Panc1 (cell line): ENCODE measurements around the gene DPH5. TPM values are rescaled to one million over a fixed set of nuclear protein-coding genes. Genes with fewer than 3 reads are reported as not detected.

Experiments used
- ATAC-seq: fragments of 200-7000 bp; cut with Tn5 transposase; 2 replicates; pipeline ENCODE4 v1.9.1; 2020; ENCODE audit warnings: mild to moderate bottlenecking, moderate library complexity
- BruUV-seq: library from RNA; stranded (reverse); fragments of 400-500 nt; replicated peaks from 2 replicates; lab custom pipeline; 2021; lab: Mats Ljungman, UMichigan
- CTCF ChIA-PET: fragments of 300-600 bp; sonication (Branson Sonifier 250); formaldehyde crosslinking; loops from one replicate; lab custom pipeline; 2022; ENCODE audit warnings: antibody characterized with exemption; lab: Charles Lee
- POLR2A ChIA-PET: fragments of 300-600 bp; sonication (Branson Sonifier 250); formaldehyde crosslinking; loops from one replicate; lab custom pipeline; 2022; ENCODE audit warnings: antibody characterized with exemption; lab: Charles Lee
- DNase-seq: peaks from one replicate; pipeline ENCODE4 v3.0.0-alpha.2; 2010; ENCODE audit warnings: low read depth, low spot score
- H3K27ac ChIP-seq: 2 replicates; pipeline ENCODE4 v1.5.1; 2011; ENCODE audit warnings: mild to moderate bottlenecking, low read length, inconsistent platforms
- H3K27me3 ChIP-seq: fragments of 200-500 bp; sonication (Bioruptor generic); 2 replicates; pipeline ENCODE4 v1.6.0; 2014; ENCODE audit warnings: low read length, inconsistent platforms; ENCODE audit not compliant: control insufficient read depth, insufficient read depth
- H3K36me3 ChIP-seq: fragments of 200-500 bp; sonication (Bioruptor generic); 2 replicates; pipeline ENCODE4 v1.5.1; 2014; ENCODE audit warnings: inconsistent platforms, mild to moderate bottlenecking, low read length, moderate library complexity; ENCODE audit not compliant: control insufficient read depth, insufficient read depth
- H3K4me1 ChIP-seq: 2 replicates; pipeline ENCODE4 v1.5.1; 2011; ENCODE audit warnings: inconsistent platforms, mild to moderate bottlenecking, low read length, moderate library complexity; ENCODE audit not compliant: control insufficient read depth, insufficient read depth
- H3K4me3 ChIP-seq, 2 experiments: 2 replicates each; pipeline ENCODE4 v1.5.1; 2011 to 2012; ENCODE audit warnings: low read depth in 2 of 2, low read length in 2 of 2, mild to moderate bottlenecking in 2 of 2, inconsistent platforms in 1 of 2, moderate library complexity in 1 of 2
- H3K9me3 ChIP-seq: fragments of 200-500 bp; sonication (Bioruptor generic); 2 replicates; pipeline ENCODE4 v1.5.1; 2014; ENCODE audit warnings: low read depth, mild to moderate bottlenecking, inconsistent platforms, low read length, moderate library complexity; ENCODE audit not compliant: control insufficient read depth, insufficient read depth
- POLR2AphosphoS5 ChIP-seq: IDR thresholded peaks from 2 replicates; pipeline ENCODE4 v1.6.1; 2012; ENCODE audit warnings: mild to moderate bottlenecking, low read depth, low read length, moderate library complexity
- SIN3A ChIP-seq: IDR thresholded peaks from 2 replicates; pipeline ENCODE4 v1.6.1; 2012; ENCODE audit warnings: low read depth, mild to moderate bottlenecking, low read length, moderate library complexity, borderline replicate concordance; ENCODE audit not compliant: insufficient read depth
- TCF7L2 ChIP-seq: IDR thresholded peaks from 2 replicates; pipeline ENCODE4 v1.6.1; 2011; ENCODE audit warnings: mild to moderate bottlenecking, low read depth, low read length, inconsistent platforms
- in situ Hi-C: cut with HindIII; loops from 2 replicates; pipeline ENCODE4 v1.10.0; 2016; ENCODE audit warnings: low sequenced_read_pairs, low pct_unique_long_range_greater_than_20kb
- intact Hi-C: fragments of 100-400 bp; cut with micrococcal nuclease; formaldehyde crosslinking; loops from one replicate; pipeline ENCODE4 v1.10.0; 2022; ENCODE audit not compliant: unreplicated experiment
- total RNA-seq: library from RNA; stranded (reverse); gene quantifications from one replicate; pipeline ENCODE4 v1.2.1, GENCODE V29; 2021; ENCODE audit not compliant: unreplicated experiment
- TF ChIP-seq, protein P1 (sequence below): fragments of 450-650 bp; IDR thresholded peaks from 2 replicates; pipeline ENCODE4 v1.5.1; 2017; ENCODE audit warnings: mild to moderate bottlenecking
- TF ChIP-seq, protein P2 (sequence below), 2 experiments: IDR thresholded peaks; 2 replicates each; pipeline ENCODE4 v1.6.1; 2011 to 2012; ENCODE audit warnings: low read depth in 2 of 2, control low read depth in 1 of 2, low read length in 1 of 2, mild to moderate bottlenecking in 1 of 2, moderate library complexity in 1 of 2; ENCODE audit not compliant: insufficient read depth in 1 of 2

Gene DPH5
- total RNA-seq, 1 experiment from 2014 or later, result 22.6 TPM

DNA sequence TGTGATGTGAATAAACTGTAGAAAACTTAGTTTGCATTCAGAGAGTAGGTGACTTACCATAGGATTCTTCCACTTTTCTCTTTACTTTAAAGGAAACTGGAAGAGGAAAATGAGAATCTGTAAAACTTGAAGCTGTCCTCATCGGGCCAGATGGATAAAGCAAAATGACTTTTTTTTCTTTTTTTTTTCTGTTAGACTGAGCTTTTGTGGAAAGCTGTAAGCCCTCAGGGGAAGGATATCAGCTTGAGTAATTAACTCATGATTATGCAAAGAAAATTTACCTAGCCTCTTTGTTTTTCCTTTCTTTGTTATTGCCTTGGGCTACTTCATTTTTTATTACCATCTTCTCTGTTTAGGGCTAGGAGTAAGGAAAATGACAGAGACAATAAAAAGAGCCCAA, 53.4 kb downstream of the DPH5 start:
- BruUV-seq, result no TSS peak
- CTCF ChIA-PET, result no interaction called here
- no peak overlapping the region for H3K27ac ChIP-seq
- no peaks in the 10 kb centered on the region for H3K27me3 ChIP-seq
- H3K4me3 ChIP-seq, result no peak overlapping the region
- H3K4me1 ChIP-seq, result no peaks in the 10 kb centered on the region
- no peak for DNase-seq
- ATAC-seq, result no peak
- intact Hi-C loops (no loop called here), in situ Hi-C loops (no loop called here)
- POLR2A ChIA-PET, result no interaction called here
- TF ChIP-seq, protein P1, sequence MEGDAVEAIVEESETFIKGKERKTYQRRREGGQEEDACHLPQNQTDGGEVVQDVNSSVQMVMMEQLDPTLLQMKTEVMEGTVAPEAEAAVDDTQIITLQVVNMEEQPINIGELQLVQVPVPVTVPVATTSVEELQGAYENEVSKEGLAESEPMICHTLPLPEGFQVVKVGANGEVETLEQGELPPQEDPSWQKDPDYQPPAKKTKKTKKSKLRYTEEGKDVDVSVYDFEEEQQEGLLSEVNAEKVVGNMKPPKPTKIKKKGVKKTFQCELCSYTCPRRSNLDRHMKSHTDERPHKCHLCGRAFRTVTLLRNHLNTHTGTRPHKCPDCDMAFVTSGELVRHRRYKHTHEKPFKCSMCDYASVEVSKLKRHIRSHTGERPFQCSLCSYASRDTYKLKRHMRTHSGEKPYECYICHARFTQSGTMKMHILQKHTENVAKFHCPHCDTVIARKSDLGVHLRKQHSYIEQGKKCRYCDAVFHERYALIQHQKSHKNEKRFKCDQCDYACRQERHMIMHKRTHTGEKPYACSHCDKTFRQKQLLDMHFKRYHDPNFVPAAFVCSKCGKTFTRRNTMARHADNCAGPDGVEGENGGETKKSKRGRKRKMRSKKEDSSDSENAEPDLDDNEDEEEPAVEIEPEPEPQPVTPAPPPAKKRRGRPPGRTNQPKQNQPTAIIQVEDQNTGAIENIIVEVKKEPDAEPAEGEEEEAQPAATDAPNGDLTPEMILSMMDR, result no peak
- TF ChIP-seq, protein P2, sequence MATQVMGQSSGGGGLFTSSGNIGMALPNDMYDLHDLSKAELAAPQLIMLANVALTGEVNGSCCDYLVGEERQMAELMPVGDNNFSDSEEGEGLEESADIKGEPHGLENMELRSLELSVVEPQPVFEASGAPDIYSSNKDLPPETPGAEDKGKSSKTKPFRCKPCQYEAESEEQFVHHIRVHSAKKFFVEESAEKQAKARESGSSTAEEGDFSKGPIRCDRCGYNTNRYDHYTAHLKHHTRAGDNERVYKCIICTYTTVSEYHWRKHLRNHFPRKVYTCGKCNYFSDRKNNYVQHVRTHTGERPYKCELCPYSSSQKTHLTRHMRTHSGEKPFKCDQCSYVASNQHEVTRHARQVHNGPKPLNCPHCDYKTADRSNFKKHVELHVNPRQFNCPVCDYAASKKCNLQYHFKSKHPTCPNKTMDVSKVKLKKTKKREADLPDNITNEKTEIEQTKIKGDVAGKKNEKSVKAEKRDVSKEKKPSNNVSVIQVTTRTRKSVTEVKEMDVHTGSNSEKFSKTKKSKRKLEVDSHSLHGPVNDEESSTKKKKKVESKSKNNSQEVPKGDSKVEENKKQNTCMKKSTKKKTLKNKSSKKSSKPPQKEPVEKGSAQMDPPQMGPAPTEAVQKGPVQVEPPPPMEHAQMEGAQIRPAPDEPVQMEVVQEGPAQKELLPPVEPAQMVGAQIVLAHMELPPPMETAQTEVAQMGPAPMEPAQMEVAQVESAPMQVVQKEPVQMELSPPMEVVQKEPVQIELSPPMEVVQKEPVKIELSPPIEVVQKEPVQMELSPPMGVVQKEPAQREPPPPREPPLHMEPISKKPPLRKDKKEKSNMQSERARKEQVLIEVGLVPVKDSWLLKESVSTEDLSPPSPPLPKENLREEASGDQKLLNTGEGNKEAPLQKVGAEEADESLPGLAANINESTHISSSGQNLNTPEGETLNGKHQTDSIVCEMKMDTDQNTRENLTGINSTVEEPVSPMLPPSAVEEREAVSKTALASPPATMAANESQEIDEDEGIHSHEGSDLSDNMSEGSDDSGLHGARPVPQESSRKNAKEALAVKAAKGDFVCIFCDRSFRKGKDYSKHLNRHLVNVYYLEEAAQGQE (IDR thresholded peaks at IDR 0.05; ENCODE audit: insufficient read depth in 1 of 2, low read depth in 2 of 2, low read length in 1 of 2), result no peak
- TF ChIP-seq POLR2AphosphoS5 (no peak), TCF7L2 (no peak)
- no peaks in the 10 kb centered on the region for H3K9me3 ChIP-seq
- no peaks in the 10 kb centered on the region for H3K36me3 ChIP-seq

DNA sequence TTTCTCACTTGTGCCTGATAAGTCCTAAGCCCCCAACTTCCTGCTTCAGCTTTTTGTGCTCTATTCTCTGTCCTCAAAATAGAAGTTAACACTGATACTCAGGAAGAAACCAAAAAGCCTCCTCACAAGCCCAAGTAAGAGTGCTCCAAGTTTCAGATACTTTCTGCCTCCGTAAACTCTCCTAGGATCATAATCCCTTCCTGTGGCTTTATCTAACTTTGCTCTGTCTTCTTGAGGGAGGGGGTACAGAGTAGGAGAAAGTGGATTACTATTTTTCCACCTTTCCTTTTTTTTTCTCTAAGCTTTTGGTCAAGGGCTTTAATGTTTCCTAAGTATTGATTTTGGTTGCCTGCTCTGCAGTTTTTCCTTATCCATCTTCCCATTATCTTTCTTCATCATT, 54.6 kb downstream of the DPH5 start:
- H3K27ac ChIP-seq, result no peak overlapping the region
- POLR2A ChIA-PET, result no interaction called here

More for the DNA sequence above, 54.6 kb downstream of the DPH5 start:
- Histone ChIP-seq H3K27me3 (no peaks in the 10 kb centered on the region), H3K9me3 (no peaks in the 10 kb centered on the region), H3K4me1 (no peaks in the 10 kb centered on the region), H3K4me3 (no peak overlapping the region), H3K36me3 (no peaks in the 10 kb centered on the region)
- DNase-seq, result no peak
- CTCF ChIA-PET, result no interaction called here
- no peak for ATAC-seq
- in situ Hi-C loops, result no loop called here
- TF ChIP-seq SIN3A, result no peak
- TF ChIP-seq, protein P1, result no peak
- TF ChIP-seq TCF7L2, result no peak
- TF ChIP-seq, protein P2 (IDR thresholded peaks at IDR 0.05; ENCODE audit: insufficient read depth in 1 of 2, low read depth in 2 of 2, low read length in 1 of 2), result no peak
- TF ChIP-seq POLR2AphosphoS5, result no peak
- intact Hi-C loops, result no loop called here
- BruUV-seq, result no TSS peak
